ENCODE results near the gene HIVEP1.

DNA sequence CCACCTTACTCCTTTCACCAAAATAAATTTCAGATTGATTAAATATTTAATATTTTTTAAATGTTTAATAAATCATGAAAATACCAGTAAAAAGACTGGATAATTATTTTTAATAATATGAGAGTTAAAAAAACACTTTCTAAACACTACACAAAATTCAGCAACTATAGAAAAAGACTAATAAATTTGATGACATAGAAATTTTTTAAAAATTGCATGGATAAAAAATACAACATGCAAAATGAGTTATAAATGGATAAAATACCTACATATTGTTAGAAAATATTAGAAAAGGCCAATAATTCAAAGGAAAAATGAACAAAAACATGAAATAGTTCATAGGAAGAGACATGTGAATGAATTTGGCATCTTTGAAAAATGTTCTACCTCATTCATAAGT, 177.0 kb downstream of the HIVEP1 start:
- TF ChIP-seq, protein P1, sequence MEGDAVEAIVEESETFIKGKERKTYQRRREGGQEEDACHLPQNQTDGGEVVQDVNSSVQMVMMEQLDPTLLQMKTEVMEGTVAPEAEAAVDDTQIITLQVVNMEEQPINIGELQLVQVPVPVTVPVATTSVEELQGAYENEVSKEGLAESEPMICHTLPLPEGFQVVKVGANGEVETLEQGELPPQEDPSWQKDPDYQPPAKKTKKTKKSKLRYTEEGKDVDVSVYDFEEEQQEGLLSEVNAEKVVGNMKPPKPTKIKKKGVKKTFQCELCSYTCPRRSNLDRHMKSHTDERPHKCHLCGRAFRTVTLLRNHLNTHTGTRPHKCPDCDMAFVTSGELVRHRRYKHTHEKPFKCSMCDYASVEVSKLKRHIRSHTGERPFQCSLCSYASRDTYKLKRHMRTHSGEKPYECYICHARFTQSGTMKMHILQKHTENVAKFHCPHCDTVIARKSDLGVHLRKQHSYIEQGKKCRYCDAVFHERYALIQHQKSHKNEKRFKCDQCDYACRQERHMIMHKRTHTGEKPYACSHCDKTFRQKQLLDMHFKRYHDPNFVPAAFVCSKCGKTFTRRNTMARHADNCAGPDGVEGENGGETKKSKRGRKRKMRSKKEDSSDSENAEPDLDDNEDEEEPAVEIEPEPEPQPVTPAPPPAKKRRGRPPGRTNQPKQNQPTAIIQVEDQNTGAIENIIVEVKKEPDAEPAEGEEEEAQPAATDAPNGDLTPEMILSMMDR (conservative IDR thresholded peaks at IDR 0.05; ENCODE audit: low read depth, low read length): no peak
- no peak for TF ChIP-seq EZH2phosphoT487 (IDR thresholded peaks at IDR 0.05; ENCODE audit: borderline replicate concordance, low read length)
